ENCODE measurements around the gene CRELD1. TPM values are rescaled to one million over a fixed set of nuclear protein-coding genes. Genes with fewer than 3 reads are reported as not detected.

The CRELD1 gene
- total RNA-seq, 1 donor from 2014 or later, result 51.4 TPM

Other genes with a start within 250 kb of the CRELD1 start
- 0.90 TPM for gene CPNE9, start 230.0 kb upstream of the CRELD1 start, total RNA-seq
- gene BRPF1, start 202.1 kb upstream of the CRELD1 start, total RNA-seq, result 23.7 TPM
- 17.2 TPM for gene OGG1, start 183.9 kb upstream of the CRELD1 start, total RNA-seq
- gene CAMK1, start 163.9 kb upstream of the CRELD1 start, total RNA-seq, result 35.7 TPM
- 55.8 TPM for gene TADA3, start 141.4 kb upstream of the CRELD1 start, total RNA-seq
- 148 TPM for gene ARPC4, start 140.8 kb upstream of the CRELD1 start, total RNA-seq
- gene TTLL3, start 123.6 kb upstream of the CRELD1 start, total RNA-seq, result 37.3 TPM
- 27.7 TPM for gene RPUSD3, start 89.8 kb upstream of the CRELD1 start, total RNA-seq
- not detected for gene CIDEC, start 53.6 kb upstream of the CRELD1 start, total RNA-seq
- 28.7 TPM for gene JAGN1, start 43.2 kb upstream of the CRELD1 start, total RNA-seq
- gene IL17RE, start 31.0 kb upstream of the CRELD1 start, total RNA-seq, result 22.6 TPM
- gene IL17RC, start 16.7 kb upstream of the CRELD1 start, total RNA-seq, result 26.9 TPM
- gene PRRT3, start 18.6 kb downstream of the CRELD1 start, total RNA-seq, result 1.4 TPM
- 79.4 TPM for gene EMC3, start 53.0 kb downstream of the CRELD1 start, total RNA-seq
- gene FANCD2, start 92.6 kb downstream of the CRELD1 start, total RNA-seq, result 5.3 TPM
- gene FANCD2OS, start 174.4 kb downstream of the CRELD1 start, total RNA-seq, result not detected
- 112 TPM for gene BRK1, start 181.8 kb downstream of the CRELD1 start, total RNA-seq
- gene VHL, start 207.9 kb downstream of the CRELD1 start, total RNA-seq, result 37.2 TPM
- gene IRAK2, start 231.1 kb downstream of the CRELD1 start, total RNA-seq, result 5.2 TPM

Measured in upper lobe of right lung (tissue), 1 donor.